ENCODE results near the gene GAGE12E.
"Not testable (repeated sequence)": the region's sequence is repeated elsewhere in the genome, so short reads cannot be mapped to it uniquely, and the experiment has no call there.

Gene GAGE12E, protein sequence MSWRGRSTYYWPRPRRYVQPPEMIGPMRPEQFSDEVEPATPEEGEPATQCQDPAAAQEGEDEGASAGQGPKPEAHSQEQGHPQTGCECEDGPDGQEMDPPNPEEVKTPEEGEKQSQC

DNA sequence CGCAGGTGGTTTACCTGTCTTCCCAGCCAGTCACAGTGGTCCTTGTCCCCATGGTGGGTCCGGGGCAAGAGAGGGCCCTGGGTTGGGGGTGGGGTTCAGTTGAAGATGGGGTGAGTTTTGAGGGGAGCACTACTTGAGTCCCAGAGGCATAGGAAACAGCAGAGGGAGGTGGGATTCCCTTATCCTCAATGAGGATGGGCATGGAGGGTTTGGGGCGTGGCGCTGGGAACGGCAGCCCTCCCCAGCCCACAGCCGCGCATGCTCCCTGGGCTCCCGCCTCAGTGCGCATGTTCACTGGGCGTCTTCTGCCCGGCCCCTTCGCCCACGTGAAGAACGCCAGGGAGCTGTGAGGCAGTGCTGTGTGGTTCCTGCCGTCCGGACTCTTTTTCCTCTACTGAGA lies at the start of gene GAGE12E:
GAGE12E (plus strand) TSS at position 301 of the 400 bp plus-strand sequence. CDS start 1,155 bp downstream, outside the sequence.
- DNase-seq: not testable (repeated sequence)

DNA sequence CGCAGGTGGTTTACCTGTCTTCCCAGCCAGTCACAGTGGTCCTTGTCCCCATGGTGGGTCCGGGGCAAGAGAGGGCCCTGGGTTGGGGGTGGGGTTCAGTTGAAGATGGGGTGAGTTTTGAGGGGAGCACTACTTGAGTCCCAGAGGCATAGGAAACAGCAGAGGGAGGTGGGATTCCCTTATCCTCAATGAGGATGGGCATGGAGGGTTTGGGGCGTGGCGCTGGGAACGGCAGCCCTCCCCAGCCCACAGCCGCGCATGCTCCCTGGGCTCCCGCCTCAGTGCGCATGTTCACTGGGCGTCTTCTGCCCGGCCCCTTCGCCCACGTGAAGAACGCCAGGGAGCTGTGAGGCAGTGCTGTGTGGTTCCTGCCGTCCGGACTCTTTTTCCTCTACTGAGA lies 19.2 kb upstream of the GAGE12E start, which contains the start of gene GAGE12C:
GAGE12C (plus strand) TSS at position 301 of the 400 bp plus-strand sequence. CDS start 1,155 bp downstream, outside the sequence.
- not testable (repeated sequence) for DNase-seq

DNA sequence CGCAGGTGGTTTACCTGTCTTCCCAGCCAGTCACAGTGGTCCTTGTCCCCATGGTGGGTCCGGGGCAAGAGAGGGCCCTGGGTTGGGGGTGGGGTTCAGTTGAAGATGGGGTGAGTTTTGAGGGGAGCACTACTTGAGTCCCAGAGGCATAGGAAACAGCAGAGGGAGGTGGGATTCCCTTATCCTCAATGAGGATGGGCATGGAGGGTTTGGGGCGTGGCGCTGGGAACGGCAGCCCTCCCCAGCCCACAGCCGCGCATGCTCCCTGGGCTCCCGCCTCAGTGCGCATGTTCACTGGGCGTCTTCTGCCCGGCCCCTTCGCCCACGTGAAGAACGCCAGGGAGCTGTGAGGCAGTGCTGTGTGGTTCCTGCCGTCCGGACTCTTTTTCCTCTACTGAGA lies 9.7 kb upstream of the GAGE12E start, which contains the start of gene GAGE12D:
GAGE12D (plus strand) TSS at position 301 of the 400 bp plus-strand sequence. CDS start 1,155 bp downstream, outside the sequence.
- DNase-seq: not testable (repeated sequence)

- DNase-seq: not testable (repeated sequence)
Observed at GRCh38 chrX:49560542-49560941, 9.5 kb downstream of the GAGE12E start, which contains the start of gene GAGE12F. Gene GAGE12F, plus strand, starts transcription at chrX:49560842. Its CDS starts 1,155 bp downstream, at chrX:49561997.

DNA sequence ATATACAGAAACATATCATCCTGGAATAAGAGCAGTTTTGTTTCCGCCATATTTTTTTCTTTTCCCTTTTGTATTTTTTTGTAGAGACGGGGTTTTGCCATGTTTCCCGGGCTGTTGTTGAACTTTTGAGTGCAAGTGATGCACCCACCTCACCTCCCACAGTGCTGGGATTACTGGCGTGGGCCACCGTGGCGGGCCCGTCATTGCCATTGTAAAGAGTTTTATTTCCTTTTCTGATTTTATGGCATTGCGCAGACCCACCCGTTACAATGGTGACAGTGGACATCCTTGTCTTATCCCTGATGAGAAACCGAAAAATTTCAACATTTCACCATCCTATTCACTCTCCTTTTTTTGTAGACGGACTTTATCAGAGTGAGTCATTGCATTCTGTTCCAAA lies 17.6 kb downstream of the GAGE12E start:
- not testable (repeated sequence) for DNase-seq

DNA sequence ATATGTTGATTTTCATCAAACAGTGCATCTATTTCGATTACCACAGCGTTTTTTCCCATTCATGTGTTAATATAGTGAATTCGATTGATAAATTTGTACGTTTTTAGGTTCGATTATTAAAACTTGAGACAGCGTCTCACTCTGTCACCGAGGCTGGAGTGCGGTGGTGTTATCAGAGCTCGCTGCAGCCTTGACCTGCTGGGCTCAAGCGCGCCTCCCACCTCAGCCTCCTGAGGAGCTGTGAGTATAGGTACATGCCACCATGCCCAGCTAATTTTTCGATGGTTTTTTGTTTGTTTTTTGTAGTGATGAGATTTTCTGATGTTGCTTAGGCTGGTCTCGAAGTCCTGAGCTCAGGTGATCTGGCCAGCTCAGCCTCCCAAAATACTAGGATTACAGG lies 18.1 kb downstream of the GAGE12E start:
- not testable (repeated sequence) for DNase-seq

DNA sequence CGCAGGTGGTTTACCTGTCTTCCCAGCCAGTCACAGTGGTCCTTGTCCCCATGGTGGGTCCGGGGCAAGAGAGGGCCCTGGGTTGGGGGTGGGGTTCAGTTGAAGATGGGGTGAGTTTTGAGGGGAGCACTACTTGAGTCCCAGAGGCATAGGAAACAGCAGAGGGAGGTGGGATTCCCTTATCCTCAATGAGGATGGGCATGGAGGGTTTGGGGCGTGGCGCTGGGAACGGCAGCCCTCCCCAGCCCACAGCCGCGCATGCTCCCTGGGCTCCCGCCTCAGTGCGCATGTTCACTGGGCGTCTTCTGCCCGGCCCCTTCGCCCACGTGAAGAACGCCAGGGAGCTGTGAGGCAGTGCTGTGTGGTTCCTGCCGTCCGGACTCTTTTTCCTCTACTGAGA lies 19.0 kb downstream of the GAGE12E start, which contains the start of gene GAGE12G:
GAGE12G (plus strand) TSS at position 301 of the 400 bp plus-strand sequence. CDS start 1,155 bp downstream, outside the sequence.
- DNase-seq: not testable (repeated sequence)

- not testable (repeated sequence) for DNase-seq
Observed at GRCh38 chrX:49579649-49580048, 28.6 kb downstream of the GAGE12E start, which contains the start of gene GAGE12H. Gene GAGE12H, plus strand, starts transcription at chrX:49579949. Its CDS starts 1,155 bp downstream, at chrX:49581104.

- not testable (repeated sequence) for DNase-seq
Observed at GRCh38 chrX:49589196-49589595, 38.1 kb downstream of the GAGE12E start, which contains the start of gene GAGE2A. Gene GAGE2A, plus strand, starts transcription at chrX:49589496. Its CDS starts 1,155 bp downstream, at chrX:49590651.

DNA sequence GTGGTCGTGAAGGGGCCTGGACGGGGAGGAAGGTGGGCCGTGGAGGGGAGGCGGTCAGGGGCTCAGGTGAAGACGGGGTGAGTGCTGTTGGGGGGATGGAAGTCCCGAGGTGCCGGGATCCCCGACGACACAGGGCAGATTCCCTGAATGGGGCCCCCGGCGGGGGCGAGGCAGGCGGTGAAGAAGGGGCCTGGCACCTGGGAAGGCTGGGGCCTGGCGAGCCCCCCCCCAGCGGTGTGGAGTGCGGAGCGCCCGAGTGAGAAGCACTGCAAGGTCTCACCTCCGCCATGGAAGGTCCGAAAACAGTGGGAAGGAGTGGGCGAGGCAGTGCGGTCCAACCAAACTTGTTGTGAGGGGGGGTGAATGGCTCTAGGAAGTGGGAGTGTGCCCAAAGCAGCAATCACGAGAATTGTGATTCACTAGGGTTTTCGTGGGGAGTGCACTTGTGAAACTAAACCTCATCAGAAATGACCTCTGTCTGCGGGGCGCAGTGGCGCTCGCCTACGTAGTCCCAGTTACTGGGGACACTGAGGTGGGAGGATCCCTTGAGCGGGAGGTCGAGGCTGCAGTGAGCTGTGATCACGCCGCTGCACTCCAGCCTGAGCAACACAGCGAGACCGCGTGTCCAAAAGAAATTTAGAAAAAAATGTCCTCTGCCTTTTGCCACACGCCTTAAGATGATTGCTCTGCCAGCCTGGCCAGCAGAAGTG lies 38.8 kb downstream of the GAGE12E start:
- not testable (repeated sequence) for DNase-seq

DNA sequence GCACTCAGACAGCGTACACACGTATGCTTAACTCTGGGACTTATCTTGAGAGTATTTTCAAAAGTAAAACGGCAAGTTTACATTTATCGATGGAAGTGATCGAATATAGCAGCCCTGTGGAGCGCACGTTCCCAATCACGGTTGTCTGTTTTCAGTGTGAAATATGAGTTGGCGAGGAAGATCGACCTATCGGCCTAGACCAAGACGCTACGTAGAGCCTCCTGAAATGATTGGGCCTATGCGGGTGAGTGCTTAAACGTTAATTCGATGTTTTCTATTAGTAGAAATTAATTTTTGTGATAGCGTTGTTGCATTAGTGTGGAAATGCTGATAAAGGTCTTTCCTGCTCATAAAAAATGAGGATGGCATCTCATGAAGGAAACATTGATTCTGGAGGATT lies 39.4 kb downstream of the GAGE12E start:
- DNase-seq: not testable (repeated sequence)

- DNase-seq: not testable (repeated sequence)
Observed at GRCh38 chrX:49598720-49599119, 47.6 kb downstream of the GAGE12E start, which contains the start of gene GAGE1. Gene GAGE1, plus strand, starts transcription at chrX:49599020. Its CDS starts 1,155 bp downstream, at chrX:49600175.
